ENCODE data around the gene SNX10.

Gene SNX10

GRCh38 chr7:26409661-26410547 is 118.2 kb downstream of the SNX10 start:
- no peak for DNase-seq

GRCh38 chr7:26413007-26413691 is 121.5 kb downstream of the SNX10 start:
- DNase-seq: no peak

- no peak for DNase-seq
Measured at GRCh38 chr7:26416004-26416403, 124.3 kb downstream of the SNX10 start.

- no peak for DNase-seq
Measured at GRCh38 chr7:26417911-26418413, 126.3 kb downstream of the SNX10 start.

- no peak for DNase-seq
Measured at GRCh38 chr7:26419198-26419597, 127.5 kb downstream of the SNX10 start.

- no peak for DNase-seq
Measured at GRCh38 chr7:26420422-26421019, 128.9 kb downstream of the SNX10 start.

GRCh38 chr7:26422761-26423160 is 131.1 kb downstream of the SNX10 start:
- no peak for DNase-seq

GRCh38 chr7:26423436-26423835 is 131.8 kb downstream of the SNX10 start:
- no peak for DNase-seq

All from DMS 273 treated with DMSO at 0.1 percent for 48 hours (cell line).